ENCODE measurements around the gene CNGA2. TPM values are rescaled to one million over a fixed set of nuclear protein-coding genes. Genes with fewer than 3 reads are reported as not detected.

Gene CNGA2
- total RNA-seq = not detected

DNA sequence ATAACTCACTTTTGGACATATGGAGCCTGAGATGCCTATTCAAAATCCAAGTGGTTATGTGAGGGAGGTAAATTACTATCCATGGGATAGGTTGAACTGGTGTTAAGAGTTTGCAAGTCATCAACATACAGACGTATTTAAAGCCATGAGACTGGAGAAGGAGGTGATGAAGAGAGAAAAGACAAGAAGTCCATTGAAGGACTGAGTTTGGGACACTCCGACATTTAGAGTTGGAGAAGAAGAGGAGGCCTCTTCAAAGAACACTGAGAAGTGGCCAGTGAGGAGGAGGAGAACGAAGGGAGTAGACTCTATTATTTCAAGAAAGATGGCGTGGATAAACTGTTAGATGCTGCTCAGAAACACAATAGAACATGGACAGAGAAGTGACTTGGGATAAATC, at the start of gene CNGA2:
Gene CNGA2 (plus strand): TSS at position 301 of the 400 bp plus-strand sequence. CDS start 3,738 bp downstream, outside the sequence.

GRCh38 chrX:151694661-151695582, 39.6 kb upstream of the CNGA2 start, which contains the start of gene PRRG3:
Gene PRRG3, plus strand, starts transcription at chrX:151695458. Its CDS starts 3,357 bp downstream, at chrX:151698815.

DNA sequence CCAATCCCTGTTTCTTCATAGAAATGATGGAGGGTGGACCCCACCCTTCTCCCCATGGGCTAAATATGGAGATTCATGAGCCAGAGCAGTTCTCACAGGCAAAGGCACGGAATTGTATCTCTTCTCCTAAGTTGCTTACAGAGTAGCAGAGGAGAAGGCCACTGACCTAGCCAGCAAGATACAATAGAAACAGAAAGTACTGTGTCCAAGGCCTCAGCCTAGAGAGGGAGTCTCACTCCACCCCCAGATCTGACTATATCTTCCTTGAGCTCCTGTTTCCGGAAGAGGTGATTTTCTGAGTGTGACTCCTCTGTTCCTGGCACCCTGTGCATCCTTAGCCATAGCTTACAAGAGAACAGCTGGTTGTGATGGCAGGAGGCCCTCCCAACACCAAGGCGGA, 18.8 kb upstream of the CNGA2 start, which contains the start of gene FATE1:
Gene FATE1 (plus strand): TSS at position 284 of the 400 bp plus-strand sequence. CDS start 85 bp downstream, at position 369.

Other genes starting within 250 kb of the CNGA2 start
- not detected for gene PASD1, start 171.1 kb upstream of the CNGA2 start, total RNA-seq
- gene PRRG3, start 39.3 kb upstream of the CNGA2 start, total RNA-seq = not detected
- gene FATE1, start 18.7 kb upstream of the CNGA2 start, total RNA-seq = not detected
- gene MAGEA4, start 178.1 kb downstream of the CNGA2 start, total RNA-seq = not detected
- not detected for gene GABRE, start 239.9 kb downstream of the CNGA2 start, total RNA-seq

Measured in melanocyte of skin (primary cell).